ENCODE measurements around the gene EPM2AIP1. TPM values are rescaled to one million over a fixed set of nuclear protein-coding genes. Genes with fewer than 3 reads are reported as not detected.

EPM2AIP1 gene
- total and polyA plus RNA-seq, 5 donors from 2014 or later = 3.5 to 34.0 (median 7.9) TPM

Other genes with a start within 250 kb of the EPM2AIP1 start
- gene DCLK3, start 228.6 kb downstream of the EPM2AIP1 start, total RNA-seq = not detected
- gene DCLK3, start 228.6 kb downstream of the EPM2AIP1 start, polyA plus RNA-seq = not detected
- gene TRANK1, start 48.1 kb downstream of the EPM2AIP1 start, total RNA-seq = 139 TPM
- gene TRANK1, start 48.1 kb downstream of the EPM2AIP1 start, polyA plus RNA-seq = 10 to 100 TPM; 24.6 to 35.2 (median 27.1) TPM
- 34.5 TPM for gene MLH1, start 387 bp upstream of the EPM2AIP1 start, total RNA-seq
- gene MLH1, start 387 bp upstream of the EPM2AIP1 start, polyA plus RNA-seq = 10 to 100 TPM; 18.8 to 23.0 (median 22.0) TPM
- 78.5 TPM for gene LRRFIP2, start 181.5 kb upstream of the EPM2AIP1 start, total RNA-seq
- gene LRRFIP2, start 181.5 kb upstream of the EPM2AIP1 start, polyA plus RNA-seq = 10 to 100 TPM; 14.5 to 24.0 (median 19.4) TPM